Islet of Langerhans (tissue), 1 donor: ENCODE results near the gene C2orf92.

Experiments
- FAIRE-seq: peaks from one replicate; lab custom pipeline; 2011; peaks lifted over from hg19 to GRCh38; lab: Jason Lieb, UNC

C2orf92 gene

GRCh38 chr2:97730245-97730644 is 60.7 kb downstream of the C2orf92 start:
- no peak for FAIRE-seq

- no peak for FAIRE-seq
These were observed 61.9 kb downstream of the C2orf92 start for GRCh38 chr2:97731274-97732020.

- FAIRE-seq: no peak
These were observed 63.2 kb downstream of the C2orf92 start for GRCh38 chr2:97732436-97733340.

- FAIRE-seq: no peak
These were observed 64.0 kb downstream of the C2orf92 start for GRCh38 chr2:97733341-97734035.

- FAIRE-seq: no peak
These were observed 64.8 kb downstream of the C2orf92 start for GRCh38 chr2:97734061-97735051.

GRCh38 chr2:97735161-97735561 is 65.6 kb downstream of the C2orf92 start:
- FAIRE-seq: no peak

- FAIRE-seq: no peak
These were observed 66.7 kb downstream of the C2orf92 start for GRCh38 chr2:97736185-97736584.

- no peak for FAIRE-seq
These were observed 67.3 kb downstream of the C2orf92 start for GRCh38 chr2:97736608-97737330.

GRCh38 chr2:97737421-97738178 is 68.1 kb downstream of the C2orf92 start:
- FAIRE-seq: no peak

- no peak for FAIRE-seq
These were observed 68.9 kb downstream of the C2orf92 start for GRCh38 chr2:97738179-97739019.

GRCh38 chr2:97739020-97739892 is 69.7 kb downstream of the C2orf92 start:
- no peak for FAIRE-seq

GRCh38 chr2:97739893-97740245 is 70.4 kb downstream of the C2orf92 start:
- FAIRE-seq: no peak

GRCh38 chr2:97740590-97741182 is 71.2 kb downstream of the C2orf92 start:
- no peak for FAIRE-seq

GRCh38 chr2:97741251-97741650 is 71.7 kb downstream of the C2orf92 start:
- no peak for FAIRE-seq

- no peak for FAIRE-seq
These were observed 72.2 kb downstream of the C2orf92 start for GRCh38 chr2:97741686-97742085.

GRCh38 chr2:97742381-97742847 is 72.9 kb downstream of the C2orf92 start:
- no peak for FAIRE-seq

GRCh38 chr2:97743913-97744312 is 74.4 kb downstream of the C2orf92 start:
- FAIRE-seq: no peak
